Measurements from ENCODE around the gene CDK15. TPM values are rescaled to one million over a fixed set of nuclear protein-coding genes. Genes with fewer than 3 reads are reported as not detected.

Gene CDK15
- polyA plus RNA-seq, 2 of the 4 experiments (the other 2 are of a cell fraction), result not detected

GRCh38 chr2:201807452-201807999, 1.2 kb downstream of the CDK15 start:
- no peak for ATAC-seq
- WGBS (ENCODE audit: missing lambda C conversion rate), result 66% methylated on average over 8 of the region's 8 CpGs
- no peak overlapping the region for H3K27ac ChIP-seq
- ChIA-PET POLR2A (interaction anchor here (0.9 kb wide), 1 partner anchor 27 kb away, joined by 3 read pairs; the partner anchor contains the start of gene ALS2), CTCF (interaction anchor here (0.6 to 1.5 kb wide), 2 partner anchors 53 to 209 kb away, joined by 3 to 4 read pairs; no protein-coding TSS in a partner anchor)
- FAIRE-seq, result no peak
- no peak for DNase-seq (ENCODE audit: low read depth in 1 of 2, low spot score in 1 of 2)
- H3K9me3 ChIP-seq, result no peaks in the 10 kb centered on the region
- H3K4me3 ChIP-seq, result no peak overlapping the region
- H3K4me2 ChIP-seq, result no peak overlapping the region
- no peak for TF ChIP-seq BHLHE40 (IDR thresholded peaks at IDR 0.05; ENCODE audit: low read depth, low read length)
- TF ChIP-seq ZC3H11A (IDR thresholded peaks at IDR 0.05), result no peak
- TF ChIP-seq TP53 (CRISPR knock-in tag; IDR thresholded peaks at IDR 0.05), result no peak
- TF ChIP-seq ZFP36 (IDR thresholded peaks at IDR 0.05; ENCODE audit: borderline replicate concordance, partially characterized antibody), result no peak
- no peak for TF ChIP-seq MYC (IDR thresholded peaks at IDR 0.05; ENCODE audit: borderline replicate concordance, low read length)
- TF ChIP-seq BCL3 (IDR thresholded peaks at IDR 0.05), result no peak
- TF ChIP-seq ZNF302 (CRISPR knock-in tag; IDR thresholded peaks at IDR 0.05), result no peak
- TF ChIP-seq CTCF (IDR thresholded peaks at IDR 0.05), result no peak
- H3K4me1 ChIP-seq, result no peaks in the 10 kb centered on the region

- TF ChIP-seq JUNB (IDR thresholded peaks at IDR 0.05) (no peak), PHF8 (IDR thresholded peaks at IDR 0.05; ENCODE audit: borderline replicate concordance, low read depth) (no peak), GATA3 (IDR thresholded peaks at IDR 0.05; ENCODE audit: borderline replicate concordance) (no peak), HMGXB4 (CRISPR knock-in tag; IDR thresholded peaks at IDR 0.05; ENCODE audit: borderline replicate concordance) (no peak)
- Histone ChIP-seq H3K4me2 (no peak overlapping the region), H3K4me1 (no peaks in the 10 kb centered on the region), H3K9me3 (no peaks in the 10 kb centered on the region), H3K4me3 (no peak overlapping the region), H3K27ac (no peak overlapping the region)
- ChIA-PET CTCF (interaction anchor here (0.6 kb wide), 1 partner anchor 210 kb away, joined by 3 read pairs; no protein-coding TSS in a partner anchor), POLR2A (interaction anchor here (0.9 kb wide), 1 partner anchor 27 kb away, joined by 3 read pairs; the partner anchor contains the start of gene ALS2)
- DNase-seq (ENCODE audit: low read depth in 1 of 2, low spot score in 1 of 2) (no peak), ATAC-seq (no peak), FAIRE-seq (no peak)
- 77% methylated on average over 2 of the region's 2 CpGs for WGBS (ENCODE audit: missing lambda C conversion rate)
These were observed 1.7 kb downstream of the CDK15 start for GRCh38 chr2:201808027-201808426.

- no peak for FAIRE-seq
- no peaks in the 10 kb centered on the region for H3K9me3 ChIP-seq
These were observed 3.3 kb downstream of the CDK15 start for GRCh38 chr2:201809633-201810032.

More at GRCh38 chr2:201809633-201810032, 3.3 kb downstream of the CDK15 start:
- no peak overlapping the region for H3K27ac ChIP-seq
- 65% methylated on average over 4 of the region's 4 CpGs for WGBS (ENCODE audit: missing lambda C conversion rate)
- CTCF ChIA-PET, result no interaction called here
- no peaks in the 10 kb centered on the region for H3K4me1 ChIP-seq
- no peak for DNase-seq (ENCODE audit: low read depth in 1 of 2, low spot score in 1 of 2)
- TF ChIP-seq FOSL2 (IDR thresholded peaks at IDR 0.05) (no peak), FOSL2 (CRISPR knock-in tag; IDR thresholded peaks at IDR 0.05) (no peak), HEYL (CRISPR knock-in tag; IDR thresholded peaks at IDR 0.05) (no peak), ZNF302 (CRISPR knock-in tag; IDR thresholded peaks at IDR 0.05) (no peak), MAX (IDR thresholded peaks at IDR 0.05) (no peak), ELK1 (IDR thresholded peaks at IDR 0.05; ENCODE audit: low read depth, low read length) (no peak), ZSCAN20 (CRISPR knock-in tag; IDR thresholded peaks at IDR 0.05) (no peak), BCL3 (IDR thresholded peaks at IDR 0.05) (no peak), USF2 (IDR thresholded peaks at IDR 0.05) (no peak), RFX5 (IDR thresholded peaks at IDR 0.05) (no peak), MAZ (IDR thresholded peaks at IDR 0.05; ENCODE audit: borderline replicate concordance, low read depth, low read length) (no peak), FOSB (CRISPR knock-in tag; IDR thresholded peaks at IDR 0.05) (no peak), RAD21 (conservative IDR thresholded peaks at IDR 0.05 in 1 of 2, IDR thresholded peaks at IDR 0.05 in 1 of 2) (no peak), NPAS2 (CRISPR knock-in tag; IDR thresholded peaks at IDR 0.05; ENCODE audit: borderline replicate concordance) (no peak), EHF (CRISPR knock-in tag; IDR thresholded peaks at IDR 0.05) (no peak)
- H3K4me2 ChIP-seq, result no peak overlapping the region
- ATAC-seq, result no peak
- no peak overlapping the region for H3K4me3 ChIP-seq
- POLR2A ChIA-PET, result no interaction called here

Data from A549 (cell line).